ENCODE measurements around the gene CRTC1.

DNA sequence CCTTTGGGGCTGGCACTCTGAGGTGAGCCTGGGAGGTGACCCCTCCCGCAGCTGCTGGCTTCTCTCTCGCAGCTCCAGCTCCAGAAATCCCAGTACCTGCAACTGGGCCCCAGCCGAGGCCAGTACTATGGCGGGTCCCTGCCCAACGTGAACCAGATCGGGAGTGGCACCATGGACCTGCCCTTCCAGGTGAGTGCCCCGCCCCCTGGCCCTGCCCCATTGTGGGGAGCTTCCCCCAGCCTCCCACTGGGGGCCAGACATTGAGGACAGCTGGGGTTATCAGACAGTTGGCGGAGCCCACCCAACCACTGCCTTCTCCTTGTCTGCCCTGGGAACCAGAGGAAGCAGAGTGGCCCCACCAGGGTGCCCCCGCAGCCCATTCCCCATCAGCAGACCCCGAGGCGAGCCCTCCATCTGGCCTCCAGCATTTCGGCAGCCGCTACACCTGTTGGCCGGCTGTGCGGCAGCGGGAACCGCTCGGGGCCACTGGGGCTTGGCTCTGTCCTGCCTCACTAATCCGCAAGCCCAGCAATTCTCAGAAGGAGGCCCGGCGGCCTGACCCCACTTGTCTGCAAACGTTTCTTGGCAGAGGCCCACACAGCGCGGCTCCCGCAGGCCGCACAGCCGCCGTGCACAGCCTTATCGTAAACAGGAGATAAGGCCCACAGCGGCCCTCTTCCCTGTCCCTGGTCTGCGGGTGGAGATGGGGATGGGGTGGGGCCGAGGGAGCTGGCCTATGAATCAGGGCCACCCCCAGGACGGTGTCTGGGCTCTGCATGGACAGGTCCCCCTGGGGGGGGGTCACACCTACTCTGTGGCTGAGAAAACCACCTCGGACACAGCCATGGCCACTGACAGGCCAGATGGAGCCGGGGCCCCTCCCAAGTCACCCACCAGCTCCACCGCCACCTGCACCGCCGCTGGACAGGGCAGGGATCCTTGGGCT, 59.6 kb downstream of the CRTC1 start:
- no peak for TF ChIP-seq NFRKB (IDR thresholded peaks at IDR 0.05)
- no peak for TF ChIP-seq BHLHE40 (IDR thresholded peaks at IDR 0.05; ENCODE audit: borderline replicate concordance)
- no peak for TF ChIP-seq HDGF (IDR thresholded peaks at IDR 0.05; ENCODE audit: borderline replicate concordance)
- TF ChIP-seq SUZ12 (IDR thresholded peaks at IDR 0.05) = no peak
- no peak for TF ChIP-seq TARDBP (IDR thresholded peaks at IDR 0.05)
- no peak for TF ChIP-seq SP1 (IDR thresholded peaks at IDR 0.05)
- TF ChIP-seq ARNT (IDR thresholded peaks at IDR 0.05) = no peak
- no peak for TF ChIP-seq ZNF384 (IDR thresholded peaks at IDR 0.05)
- TF ChIP-seq, protein P1, sequence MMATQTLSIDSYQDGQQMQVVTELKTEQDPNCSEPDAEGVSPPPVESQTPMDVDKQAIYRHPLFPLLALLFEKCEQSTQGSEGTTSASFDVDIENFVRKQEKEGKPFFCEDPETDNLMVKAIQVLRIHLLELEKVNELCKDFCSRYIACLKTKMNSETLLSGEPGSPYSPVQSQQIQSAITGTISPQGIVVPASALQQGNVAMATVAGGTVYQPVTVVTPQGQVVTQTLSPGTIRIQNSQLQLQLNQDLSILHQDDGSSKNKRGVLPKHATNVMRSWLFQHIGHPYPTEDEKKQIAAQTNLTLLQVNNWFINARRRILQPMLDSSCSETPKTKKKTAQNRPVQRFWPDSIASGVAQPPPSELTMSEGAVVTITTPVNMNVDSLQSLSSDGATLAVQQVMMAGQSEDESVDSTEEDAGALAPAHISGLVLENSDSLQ (IDR thresholded peaks at IDR 0.05) = no peak
- no peak for TF ChIP-seq FOXM1 (IDR thresholded peaks at IDR 0.05; ENCODE audit: borderline replicate concordance)
